Stimulated activated CD4-positive, alpha-beta T cell treated with anti-CD3 and anti-CD28 coated beads, TNF-alpha, amount 100 ng/mL, for 1 hour (primary cell): Measurements from ENCODE around the gene KNTC1.
"Not testable (repeated sequence)": the region's sequence is repeated elsewhere in the genome, so short reads cannot be mapped to it uniquely, and the experiment has no call there.

Experiments
- DNase-seq, 3 donors: peaks; one replicate each; pipeline ENCODE4 v3.0.0-alpha.2; 2020; ENCODE audit warnings: low read depth in 3 of 3, low spot score in 1 of 3

Gene KNTC1

DNA sequence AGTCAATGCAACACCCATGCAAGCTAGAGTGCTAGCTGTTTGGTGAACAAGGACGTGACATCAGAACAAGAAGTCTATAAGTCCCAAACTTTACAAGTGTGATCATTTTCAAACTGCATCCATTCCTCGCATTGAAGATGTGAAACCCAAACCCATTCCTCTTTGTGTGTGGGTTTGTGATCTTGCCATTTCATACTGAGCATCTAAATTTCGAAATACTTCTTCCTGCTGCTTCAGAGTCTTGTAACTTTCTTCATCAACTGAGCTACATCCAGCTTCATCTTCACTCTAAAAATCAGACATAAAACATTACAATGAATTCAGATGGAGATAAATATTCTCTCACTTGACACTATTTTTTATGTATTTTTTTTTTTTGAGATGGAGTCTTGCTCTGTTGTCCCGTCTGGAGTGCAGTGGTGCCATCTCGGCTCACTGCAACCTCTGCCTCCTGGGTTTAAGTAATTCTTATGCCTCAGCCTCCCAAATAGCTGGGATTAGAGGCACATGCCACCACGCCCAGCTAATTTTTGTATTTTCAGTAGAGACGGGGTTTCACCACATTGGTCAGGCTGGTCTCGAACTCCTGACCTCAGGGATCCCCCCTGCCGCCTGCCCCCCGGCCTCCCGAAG is 21.5 kb upstream of the KNTC1 start:
- DNase-seq = no peak

- DNase-seq = no peak
Observed at GRCh38 chr12:122506393-122506938, 20.6 kb upstream of the KNTC1 start.

GRCh38 chr12:122508163-122508562 is 18.9 kb upstream of the KNTC1 start:
- no peak for DNase-seq

DNA sequence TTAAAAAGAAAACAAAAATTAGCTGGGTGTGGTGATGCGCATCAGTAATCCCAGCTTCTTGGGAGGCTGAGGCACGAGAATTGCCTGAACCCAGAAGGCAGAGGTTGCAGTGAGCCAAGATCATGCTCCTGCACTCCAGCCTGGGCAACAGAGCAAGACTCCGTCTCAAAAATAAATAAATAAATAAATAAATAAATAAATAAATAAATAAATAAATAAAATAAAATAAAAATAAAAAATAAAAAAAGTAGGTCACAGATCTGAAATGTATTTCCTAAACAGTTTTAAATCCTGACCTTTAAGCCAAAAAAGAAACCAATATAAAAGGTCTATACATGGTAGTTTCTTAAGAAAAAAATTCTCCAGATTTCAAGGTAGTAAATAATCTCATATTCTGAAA is 14.0 kb upstream of the KNTC1 start:
- DNase-seq = not testable (repeated sequence)

- DNase-seq = no peak
Observed at GRCh38 chr12:122513660-122514059, 13.4 kb upstream of the KNTC1 start.

DNA sequence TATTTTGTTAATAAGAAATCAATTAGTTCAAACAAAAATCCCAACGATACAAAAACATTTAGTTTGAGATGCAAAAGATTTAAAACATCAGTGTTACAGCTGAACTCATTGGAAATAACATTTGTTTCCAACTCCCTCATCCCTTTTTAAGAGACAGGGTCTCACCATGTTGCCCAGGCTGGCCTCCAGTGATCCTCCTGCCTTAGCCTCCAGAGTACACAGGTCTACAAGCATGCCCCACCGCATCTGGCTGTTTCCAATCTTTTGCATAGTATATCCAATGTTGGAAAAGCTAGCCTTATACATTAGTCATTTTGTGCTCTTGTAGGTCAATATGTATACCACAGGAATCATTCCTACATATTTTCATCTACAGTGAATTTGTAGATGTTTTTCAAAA is 11.8 kb upstream of the KNTC1 start:
- DNase-seq = no peak

GRCh38 chr12:122516544-122517361 is 10.3 kb upstream of the KNTC1 start:
- no peak for DNase-seq

- no peak for DNase-seq
Observed at GRCh38 chr12:122517877-122518276, 9.2 kb upstream of the KNTC1 start.

GRCh38 chr12:122518908-122519307 is 8.1 kb upstream of the KNTC1 start:
- DNase-seq = no peak

DNA sequence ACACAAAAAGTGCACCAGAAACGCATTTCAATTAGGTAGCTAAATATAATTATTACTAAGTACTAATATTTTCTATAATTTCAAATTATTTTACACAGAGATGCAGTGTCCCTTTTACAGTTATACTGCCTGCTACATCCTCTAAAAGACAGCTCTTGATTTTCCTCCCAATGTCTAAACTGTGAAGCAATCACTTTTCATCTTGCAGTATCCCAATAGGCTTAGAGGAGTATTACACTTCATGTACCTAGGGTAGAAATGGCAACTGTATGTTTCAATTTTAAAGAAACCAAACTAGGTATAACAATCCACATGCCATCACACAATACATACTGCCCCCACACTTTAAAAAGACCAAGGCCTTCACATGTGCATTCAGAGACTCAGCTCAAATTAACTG is 7.6 kb upstream of the KNTC1 start:
- DNase-seq = no peak

DNA sequence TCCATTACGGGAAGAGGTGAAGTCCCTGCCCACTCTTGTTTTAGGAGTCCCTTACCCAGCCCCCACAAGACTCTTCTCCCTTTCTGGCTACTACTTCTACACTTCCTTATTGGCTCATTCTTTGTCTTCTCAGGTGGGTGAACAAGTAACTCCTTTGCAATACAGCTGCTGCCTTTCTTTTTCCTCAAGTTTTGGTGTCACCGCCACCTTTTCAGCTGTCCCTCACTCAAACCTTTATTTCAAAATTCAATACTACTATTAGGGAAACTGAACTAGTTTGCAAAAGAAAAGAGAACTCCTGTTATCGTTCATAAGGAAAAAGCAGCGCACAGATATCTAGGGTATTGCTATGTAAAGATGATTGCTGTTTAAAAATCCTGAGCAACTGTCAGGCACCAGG is 6.4 kb upstream of the KNTC1 start:
- no peak for DNase-seq

DNA sequence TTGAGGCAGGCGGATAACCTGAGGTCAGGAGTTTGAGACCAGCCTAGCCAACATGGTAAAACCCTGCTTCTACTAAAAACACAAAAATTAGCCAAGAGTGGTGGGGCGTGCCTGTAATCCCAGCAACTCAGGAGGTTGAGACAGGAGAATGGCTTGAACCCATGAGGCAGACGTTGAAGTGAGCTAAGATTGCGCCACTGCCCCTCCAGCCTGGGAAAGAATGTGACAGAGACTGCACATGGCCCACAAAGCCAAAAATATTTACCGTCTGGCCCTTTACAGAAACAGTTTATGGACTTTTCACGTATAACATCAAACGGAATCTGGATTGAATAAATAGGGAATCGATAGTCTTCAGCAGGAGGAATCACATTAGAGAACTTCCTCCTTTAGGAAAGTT is 3.8 kb upstream of the KNTC1 start:
- DNase-seq = no peak

DNA sequence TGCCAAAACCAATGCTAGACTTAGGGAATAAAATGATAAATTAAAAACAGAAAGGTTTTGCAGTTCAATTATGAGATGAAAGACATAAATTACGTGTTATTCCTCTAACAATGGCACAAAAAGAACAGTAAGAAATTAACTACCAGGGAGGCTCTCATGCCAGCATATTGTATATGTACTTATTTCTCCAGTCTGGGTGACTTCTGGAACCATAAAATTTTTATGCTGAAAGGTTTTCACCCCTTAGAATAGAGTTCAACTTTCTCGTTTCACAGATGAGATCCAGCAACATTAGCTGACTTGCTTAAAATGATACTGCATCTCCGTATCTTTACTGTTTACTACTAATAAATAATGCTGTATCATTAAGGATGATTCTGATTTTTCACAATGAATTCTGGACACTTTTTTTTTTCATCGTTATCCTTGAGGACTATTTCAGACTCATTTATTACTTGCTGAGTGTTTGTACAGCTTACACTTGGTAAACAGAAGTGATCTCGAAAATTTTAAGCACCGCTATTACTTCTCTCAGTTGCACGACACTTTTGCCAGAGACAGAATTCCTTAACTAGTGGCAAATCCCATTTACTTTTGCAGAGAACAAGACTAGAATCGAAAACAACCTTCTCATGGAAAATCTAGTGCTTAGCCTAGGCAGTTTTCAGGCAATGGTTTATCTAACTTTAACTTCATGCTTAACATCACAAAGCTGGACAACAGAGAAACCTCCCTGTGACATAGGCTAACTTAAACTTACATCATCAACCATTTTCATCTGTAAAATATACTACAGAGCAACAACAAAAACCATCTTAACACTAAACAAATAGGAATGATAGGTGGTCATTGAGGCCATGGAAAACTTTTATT is 3.0 kb upstream of the KNTC1 start:
- DNase-seq = no peak

DNA sequence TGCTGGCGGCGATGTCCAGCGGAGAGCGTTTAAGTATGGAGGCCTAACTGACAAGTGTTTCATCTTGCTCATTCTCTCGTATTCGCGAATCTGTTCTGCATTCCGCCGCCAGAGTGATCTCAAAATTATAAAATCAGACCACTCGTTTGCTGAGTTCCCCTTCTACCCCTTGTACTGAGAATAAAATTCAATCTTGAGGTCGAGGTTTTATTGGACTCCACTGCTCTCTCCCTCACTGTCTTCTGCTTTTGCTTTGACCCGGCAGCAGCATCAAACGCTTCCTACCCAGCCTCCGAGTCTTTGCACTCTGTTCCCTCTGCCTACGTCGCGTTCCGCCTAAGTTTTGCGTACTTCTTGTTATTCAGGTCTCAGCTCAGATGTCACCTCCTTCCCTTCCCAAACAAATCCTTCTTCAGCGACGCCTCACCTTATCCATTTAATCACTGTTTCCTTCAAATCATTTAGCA is 462 bp downstream of the KNTC1 start:
- no peak for DNase-seq

DNA sequence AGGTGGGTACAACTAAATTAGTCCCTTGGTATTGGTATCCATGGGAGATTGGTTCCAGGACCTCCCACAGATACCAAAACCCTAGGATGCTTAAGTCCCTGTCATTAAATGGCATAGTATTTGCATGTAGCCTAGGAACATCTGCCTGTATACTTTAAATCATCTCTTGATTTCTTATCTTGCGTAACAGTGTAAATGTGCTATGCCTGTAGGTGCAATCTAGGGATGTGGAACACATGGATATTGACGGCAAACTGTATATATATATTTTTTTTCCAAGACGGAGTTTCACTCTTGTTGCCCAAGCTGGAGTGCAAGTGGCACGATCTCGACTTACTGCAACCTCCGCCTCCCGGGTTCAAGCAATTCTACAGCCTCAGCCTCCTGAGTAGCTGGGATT is 1.5 kb downstream of the KNTC1 start:
- DNase-seq = no peak

GRCh38 chr12:122528992-122529391 is 1.9 kb downstream of the KNTC1 start:
- no peak for DNase-seq

DNA sequence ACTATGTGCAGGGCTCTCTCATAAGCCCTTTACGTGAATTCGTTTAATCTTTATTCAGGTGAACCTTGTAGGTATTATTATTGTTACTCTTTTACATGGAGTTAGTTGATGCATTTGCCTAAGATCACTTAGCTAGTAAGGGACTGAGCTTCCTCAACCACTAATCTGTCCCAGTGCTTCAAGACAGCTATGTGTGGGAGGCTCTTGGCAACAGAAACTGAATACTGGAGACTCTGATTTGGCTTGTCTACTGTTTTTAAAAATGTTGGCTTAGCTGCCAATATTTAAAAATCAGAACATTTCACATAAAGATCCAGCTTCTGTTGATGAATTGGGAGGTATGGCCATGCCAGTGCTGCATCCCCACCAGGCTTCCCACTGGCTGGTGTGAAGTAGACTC is 6.8 kb downstream of the KNTC1 start:
- no peak for DNase-seq

DNA sequence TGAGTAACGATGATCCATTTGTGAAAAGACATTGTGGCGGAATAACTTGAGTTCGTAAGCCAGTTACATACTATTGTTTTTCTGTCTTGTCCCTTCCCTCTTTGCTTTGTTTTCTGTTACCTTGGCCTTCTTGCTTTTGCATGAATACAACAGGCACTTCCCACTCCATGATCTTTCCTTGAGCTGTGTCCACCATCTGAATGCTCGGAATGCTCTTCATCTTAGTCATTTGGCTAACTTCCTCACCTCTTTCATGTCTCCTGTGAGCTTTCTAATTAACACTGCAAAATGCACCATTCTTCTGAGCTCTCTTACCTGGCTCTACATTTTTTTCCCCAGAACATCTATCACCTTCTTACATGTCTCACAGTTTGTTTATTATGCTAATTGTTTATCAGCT is 10.0 kb downstream of the KNTC1 start:
- no peak for DNase-seq

DNA sequence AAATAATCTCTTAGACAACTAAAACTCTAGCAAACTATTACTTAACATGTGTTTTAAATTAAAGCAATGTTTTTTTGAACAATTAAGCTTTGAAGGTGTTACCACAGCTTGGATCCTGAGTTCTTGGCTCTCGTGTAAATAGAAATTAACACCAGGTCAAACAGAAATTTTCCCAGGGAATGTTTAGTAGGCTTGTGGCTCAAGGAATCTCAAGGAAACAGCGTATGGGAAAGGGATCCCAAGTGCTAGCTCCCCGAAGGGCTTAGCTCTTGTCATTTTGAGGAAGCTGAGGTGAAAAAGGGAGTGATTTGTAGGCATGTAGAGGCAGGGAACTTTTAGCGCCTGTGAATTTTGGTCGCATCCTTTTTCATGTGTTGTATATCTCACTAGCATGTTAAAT is 11.4 kb downstream of the KNTC1 start:
- no peak for DNase-seq

GRCh38 chr12:122544537-122544936 is 17.5 kb downstream of the KNTC1 start:
- DNase-seq = no peak

GRCh38 chr12:122545855-122546254 is 18.8 kb downstream of the KNTC1 start:
- DNase-seq = no peak

GRCh38 chr12:122547330-122547729 is 20.3 kb downstream of the KNTC1 start:
- DNase-seq = no peak
